Osteoblast (primary cell): ENCODE data around the gene TMEM203. TPM values are rescaled to one million over a fixed set of nuclear protein-coding genes. Genes with fewer than 3 reads are reported as not detected.

Experiments used
- DNase-seq: peaks from one replicate; pipeline ENCODE4 v3.0.0; 2011; ENCODE audit warnings: low spot score, mixed read lengths; ENCODE audit not compliant: insufficient read length; ENCODE audit errors: missing footprints
- H2AFZ ChIP-seq: 2 replicates; pipeline ENCODE4 v1.6.0; 2011; ENCODE audit warnings: mild to moderate bottlenecking, low read length
- H3K27ac ChIP-seq: 2 replicates; pipeline ENCODE4 v1.5.1; 2011; ENCODE audit warnings: mild to moderate bottlenecking, low read depth, low read length, moderate library complexity
- H3K27me3 ChIP-seq: 2 replicates; pipeline ENCODE4 v1.6.0; 2012; ENCODE audit warnings: mild to moderate bottlenecking, control low read depth, inconsistent platforms, low read length, moderate library complexity; ENCODE audit not compliant: insufficient read depth
- H3K36me3 ChIP-seq: 2 replicates; pipeline ENCODE4 v1.5.1; 2011; ENCODE audit warnings: mild to moderate bottlenecking, low read length, control low read depth, moderate library complexity; ENCODE audit not compliant: insufficient read depth
- H3K4me1 ChIP-seq: 2 replicates; pipeline ENCODE4 v1.5.1; 2011; ENCODE audit warnings: mild to moderate bottlenecking, low read length, control low read depth, moderate library complexity; ENCODE audit not compliant: insufficient read depth
- H3K4me2 ChIP-seq: 2 replicates; pipeline ENCODE4 v1.6.0; 2011; ENCODE audit warnings: mild to moderate bottlenecking, low read length; ENCODE audit not compliant: insufficient read depth
- H3K4me3 ChIP-seq: fragments of 200-600 bp; sonication (generic); 3 replicates; pipeline ENCODE4 v1.5.1; 2012; ENCODE audit warnings: mild to moderate bottlenecking, low read length, inconsistent platforms; ENCODE audit not compliant: insufficient read depth
- H3K79me2 ChIP-seq: 2 replicates; pipeline ENCODE4 v1.6.0; 2012; ENCODE audit warnings: mild to moderate bottlenecking, low read length, control low read depth, inconsistent platforms; ENCODE audit not compliant: insufficient read depth
- H3K9me3 ChIP-seq: 2 replicates; pipeline ENCODE4 v1.5.1; 2011; ENCODE audit warnings: low read depth, low read length, control low read depth
- H4K20me1 ChIP-seq: 2 replicates; pipeline ENCODE4 v1.6.0; 2012; ENCODE audit warnings: mild to moderate bottlenecking, low read length, control low read depth; ENCODE audit not compliant: insufficient read depth
- total RNA-seq: library from RNA; depleted of rRNA; stranded (reverse); fragments of >200 nt; gene quantifications from 2 replicates; pipeline ENCODE4 v1.2.3, GENCODE V29; 2012
- TF ChIP-seq, protein P1 (sequence below): IDR thresholded peaks from 2 replicates; pipeline ENCODE4 v1.5.1; 2011; ENCODE audit warnings: mild to moderate bottlenecking, low read depth, low read length, moderate library complexity; ENCODE audit errors: extremely low read depth

Gene TMEM203
- total RNA-seq, 1 donor, result 36.9 TPM

DNA sequence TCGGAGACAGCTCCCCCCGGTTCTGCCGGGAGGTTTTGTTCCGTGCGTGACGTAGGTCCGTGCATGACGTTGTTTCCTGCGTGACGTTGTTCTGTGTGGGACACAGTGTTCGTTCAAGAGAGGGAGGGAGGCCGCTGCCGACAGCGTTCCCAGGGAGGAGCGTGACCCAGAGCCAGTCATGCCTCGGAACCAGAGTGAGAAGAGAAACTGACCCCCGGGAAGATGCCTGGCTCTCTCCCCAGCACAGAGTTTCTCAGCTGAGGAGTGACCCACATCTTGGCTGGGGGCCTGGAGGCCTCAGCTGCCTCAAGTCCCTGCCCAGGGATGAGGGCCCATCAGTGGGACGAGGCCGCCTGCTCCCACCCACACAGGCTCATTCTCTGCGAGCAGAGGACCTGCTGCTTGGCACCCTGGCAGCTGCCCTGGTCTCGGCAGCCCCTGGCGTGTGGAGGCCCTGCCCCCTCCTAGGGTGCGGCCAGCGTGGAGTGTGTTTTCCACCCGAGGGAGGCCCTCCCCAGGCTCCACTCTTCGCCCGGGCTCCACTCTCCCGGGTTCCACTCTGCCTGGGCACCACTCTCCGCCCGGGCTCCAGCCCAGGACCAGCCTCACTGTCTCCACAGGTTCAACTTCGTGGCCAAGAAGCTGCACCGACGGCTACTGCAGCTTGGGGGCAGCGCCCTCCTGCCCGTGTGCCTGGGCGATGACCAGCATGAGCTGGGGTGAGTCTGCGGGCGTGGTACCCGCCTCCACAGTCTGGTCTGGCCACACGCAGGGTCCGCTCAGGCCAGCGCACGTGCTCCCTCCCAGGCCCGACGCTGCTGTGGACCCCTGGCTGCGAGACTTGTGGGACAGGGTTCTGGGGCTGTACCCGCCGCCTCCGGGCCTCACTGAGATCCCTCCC, 8.0 kb upstream of the TMEM203 start:
- Histone ChIP-seq H4K20me1 (no peaks in the 10 kb centered on the region), H3K4me1 (peaks cover 6% of the 10 kb centered on the region), H3K4me2 (no peak overlapping the region), H3K36me3 (peaks cover 2% of the 10 kb centered on the region), H3K4me3 (no peak overlapping the region), H3K9me3 (no peaks in the 10 kb centered on the region), H3K27me3 (no peaks in the 10 kb centered on the region), H2AFZ (no peak overlapping the region), H3K27ac (no peak overlapping the region), H3K79me2 (no peaks in the 10 kb centered on the region)
- DNase-seq, result no peak
- TF ChIP-seq, protein P1, sequence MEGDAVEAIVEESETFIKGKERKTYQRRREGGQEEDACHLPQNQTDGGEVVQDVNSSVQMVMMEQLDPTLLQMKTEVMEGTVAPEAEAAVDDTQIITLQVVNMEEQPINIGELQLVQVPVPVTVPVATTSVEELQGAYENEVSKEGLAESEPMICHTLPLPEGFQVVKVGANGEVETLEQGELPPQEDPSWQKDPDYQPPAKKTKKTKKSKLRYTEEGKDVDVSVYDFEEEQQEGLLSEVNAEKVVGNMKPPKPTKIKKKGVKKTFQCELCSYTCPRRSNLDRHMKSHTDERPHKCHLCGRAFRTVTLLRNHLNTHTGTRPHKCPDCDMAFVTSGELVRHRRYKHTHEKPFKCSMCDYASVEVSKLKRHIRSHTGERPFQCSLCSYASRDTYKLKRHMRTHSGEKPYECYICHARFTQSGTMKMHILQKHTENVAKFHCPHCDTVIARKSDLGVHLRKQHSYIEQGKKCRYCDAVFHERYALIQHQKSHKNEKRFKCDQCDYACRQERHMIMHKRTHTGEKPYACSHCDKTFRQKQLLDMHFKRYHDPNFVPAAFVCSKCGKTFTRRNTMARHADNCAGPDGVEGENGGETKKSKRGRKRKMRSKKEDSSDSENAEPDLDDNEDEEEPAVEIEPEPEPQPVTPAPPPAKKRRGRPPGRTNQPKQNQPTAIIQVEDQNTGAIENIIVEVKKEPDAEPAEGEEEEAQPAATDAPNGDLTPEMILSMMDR, result peak; percentile 7

DNA sequence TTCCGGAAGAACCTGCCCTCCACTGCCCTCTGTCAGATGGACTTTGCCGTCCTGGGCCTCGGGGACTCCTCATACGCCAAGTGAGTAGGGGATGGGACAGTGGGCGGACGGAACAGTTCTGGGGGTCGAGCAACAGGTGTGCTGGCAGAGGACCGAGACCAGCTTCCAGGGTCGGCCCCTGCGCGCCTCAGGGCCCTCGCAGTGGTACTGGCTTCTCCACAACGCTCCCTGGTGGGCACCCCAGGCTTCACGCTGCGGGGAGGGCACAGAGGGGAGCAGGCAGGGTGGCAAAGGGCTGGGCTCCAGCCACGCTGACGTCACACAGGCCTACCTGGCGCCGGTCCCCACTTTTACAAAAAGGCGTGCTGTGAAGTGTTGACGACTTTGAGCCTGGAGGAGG, 7.1 kb upstream of the TMEM203 start:
- H3K4me3 ChIP-seq, result no peak overlapping the region
- TF ChIP-seq, protein P1, result no peak
- DNase-seq, result no peak
- H3K79me2 ChIP-seq, result peaks cover 1% of the 10 kb centered on the region
- no peak overlapping the region for H3K27ac ChIP-seq
- peaks cover 5% of the 10 kb centered on the region for H3K4me1 ChIP-seq
- no peak overlapping the region for H2AFZ ChIP-seq
- no peaks in the 10 kb centered on the region for H3K9me3 ChIP-seq
- H3K27me3 ChIP-seq, result no peaks in the 10 kb centered on the region
- H4K20me1 ChIP-seq, result no peaks in the 10 kb centered on the region
- H3K36me3 ChIP-seq, result peaks cover 2% of the 10 kb centered on the region
- H3K4me2 ChIP-seq, result no peak overlapping the region

DNA sequence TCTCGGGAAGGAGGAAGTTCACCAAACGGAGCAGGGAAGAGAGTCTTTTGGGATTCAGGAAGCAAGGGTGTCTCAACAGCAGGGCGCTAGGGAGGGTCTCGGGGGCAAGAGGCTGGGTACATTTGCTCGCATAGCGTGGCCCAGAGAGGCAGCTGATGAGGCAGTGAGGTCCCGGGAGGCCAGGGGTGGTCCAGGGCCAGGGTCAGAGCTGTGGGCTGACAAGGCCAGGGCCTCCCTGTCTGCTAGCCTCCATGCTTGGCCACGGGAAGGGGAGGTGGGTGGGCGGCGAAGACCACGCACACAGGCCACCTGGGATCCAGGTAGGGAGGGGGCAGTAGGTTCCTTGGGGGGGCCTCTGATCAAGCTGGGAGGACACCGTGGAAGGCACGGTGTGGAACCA, 6.1 kb upstream of the TMEM203 start:
- TF ChIP-seq, protein P1, result no peak
- peaks cover 2% of the 10 kb centered on the region for H3K36me3 ChIP-seq
- no peak overlapping the region for H3K4me2 ChIP-seq
- H3K9me3 ChIP-seq, result no peaks in the 10 kb centered on the region
- DNase-seq, result no peak
- no peak overlapping the region for H3K27ac ChIP-seq
- no peak overlapping the region for H2AFZ ChIP-seq
- H4K20me1 ChIP-seq, result no peaks in the 10 kb centered on the region
- H3K79me2 ChIP-seq, result peaks cover 11% of the 10 kb centered on the region
- H3K4me1 ChIP-seq, result peaks cover 4% of the 10 kb centered on the region
- no peak overlapping the region for H3K4me3 ChIP-seq
- no peaks in the 10 kb centered on the region for H3K27me3 ChIP-seq

DNA sequence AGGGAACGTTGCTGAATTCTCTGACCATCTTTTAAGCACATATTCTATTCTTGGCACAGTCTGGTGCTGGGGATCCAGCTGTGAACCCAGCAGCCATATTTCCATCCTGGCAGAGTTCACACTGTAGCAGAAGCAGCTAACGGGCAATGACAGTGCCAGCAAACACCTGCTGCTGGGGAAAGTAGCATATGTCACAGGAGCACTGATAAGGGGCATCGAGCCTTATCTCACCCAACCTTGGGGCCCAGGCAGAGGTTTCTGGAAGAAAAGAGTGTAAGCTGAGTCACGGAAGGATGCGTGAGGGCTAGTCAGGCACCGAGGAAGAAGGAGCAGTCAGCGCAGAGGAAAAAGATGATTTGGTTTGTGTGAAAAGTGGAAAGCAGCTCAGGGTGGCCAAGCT, 1.2 kb upstream of the TMEM203 start:
- Histone ChIP-seq H3K4me2 (peak overlapping the region; percentile 91), H3K79me2 (peaks cover 55% of the 10 kb centered on the region), H4K20me1 (peaks cover 14% of the 10 kb centered on the region), H3K27me3 (no peaks in the 10 kb centered on the region), H3K9me3 (no peaks in the 10 kb centered on the region), H2AFZ (no peak overlapping the region), H3K4me1 (peaks cover 24% of the 10 kb centered on the region), H3K36me3 (peaks cover 2% of the 10 kb centered on the region), H3K27ac (no peak overlapping the region), H3K4me3 (no peak overlapping the region)
- TF ChIP-seq, protein P1, result no peak
- no peak for DNase-seq
